IMR-90 (cell line): ENCODE data around the gene GLB1L. TPM values are rescaled to one million over a fixed set of nuclear protein-coding genes. Genes with fewer than 3 reads are reported as not detected.

ENCODE experiments used
- ATAC-seq: fragments of 200-7000 bp; cut with Tn5 transposase; 2 replicates; pipeline ENCODE4 v1.9.1; 2020; ENCODE audit warnings: low read depth, mild to moderate bottlenecking, moderate library complexity
- BruUV-seq: library from RNA; stranded (reverse); fragments of 400-500 nt; replicated peaks from 2 replicates; lab custom pipeline; 2021; lab: Mats Ljungman, UMichigan
- CTCF ChIA-PET: fragments of 300-600 bp; formaldehyde crosslinking; extraction: SDS; loops from one replicate; lab custom pipeline; 2021; ENCODE audit warnings: antibody characterized with exemption; lab: Yijun Ruan, JAX
- POLR2A ChIA-PET: fragments of 300-600 bp; sonication (Branson Sonifier 250); formaldehyde crosslinking; loops from one replicate; lab custom pipeline; 2022; ENCODE audit warnings: antibody characterized with exemption; ENCODE audit not compliant: unreplicated experiment; lab: Charles Lee
- DNase-seq: peaks from one replicate; pipeline ENCODE4 v3.0.0; 2013
- H2AFZ ChIP-seq: replicated peaks from 2 replicates; pipeline ENCODE3; 2013; ENCODE audit warnings: low read length, mild to moderate bottlenecking; ENCODE audit not compliant: poor library complexity
- H2AK5ac ChIP-seq: 2 replicates; pipeline ENCODE4 v1.6.1; 2013; ENCODE audit warnings: low read depth, low read length, inconsistent platforms
- H2AK9ac ChIP-seq: replicated peaks from 2 replicates; pipeline ENCODE3; 2013; ENCODE audit warnings: mild to moderate bottlenecking, low read depth, low read length, moderate library complexity; ENCODE audit not compliant: poor library complexity
- H2BK120ac ChIP-seq: 2 replicates; pipeline ENCODE4 v1.6.1; 2013; ENCODE audit warnings: low read depth, low read length, inconsistent platforms
- H2BK15ac ChIP-seq: 3 replicates; pipeline ENCODE4 v1.6.1; 2013; ENCODE audit warnings: low read depth, low read length, inconsistent platforms
- H2BK20ac ChIP-seq: 2 replicates; pipeline ENCODE4 v1.6.1; 2013; ENCODE audit warnings: low read depth, mild to moderate bottlenecking, inconsistent platforms, low read length, moderate library complexity
- H2BK5ac ChIP-seq: 2 replicates; pipeline ENCODE4 v1.6.1; 2013; ENCODE audit warnings: mild to moderate bottlenecking, low read depth, low read length, inconsistent platforms; ENCODE audit not compliant: poor library complexity, severe bottlenecking
- H3K14ac ChIP-seq: replicated peaks from 2 replicates; pipeline ENCODE4 v1.6.1; 2013; ENCODE audit warnings: low read depth, low read length, inconsistent platforms
- H3K18ac ChIP-seq: 2 replicates; pipeline ENCODE4 v1.6.1; 2013; ENCODE audit warnings: low read depth, low read length, control low read depth
- H3K23ac ChIP-seq: 2 replicates; pipeline ENCODE4 v1.6.1; 2013; ENCODE audit warnings: low read depth, low read length, inconsistent platforms
- H3K27ac ChIP-seq: 2 replicates; pipeline ENCODE4 v1.5.1; 2013; ENCODE audit warnings: mild to moderate bottlenecking, control low read depth, low read length; ENCODE audit not compliant: insufficient read depth
- H3K27me3 ChIP-seq: 2 replicates; pipeline ENCODE4 v1.6.1; 2013; ENCODE audit warnings: low read length; ENCODE audit not compliant: control insufficient read depth, insufficient read depth
- H3K36me3 ChIP-seq: 2 replicates; pipeline ENCODE4 v1.6.1; 2013; ENCODE audit warnings: low read length, mixed read lengths; ENCODE audit not compliant: control insufficient read depth, insufficient read depth
- H3K4ac ChIP-seq: 2 replicates; pipeline ENCODE4 v1.6.1; 2013; ENCODE audit warnings: low read depth, low read length, inconsistent platforms
- H3K4me1 ChIP-seq: 2 replicates; pipeline ENCODE4 v1.6.1; 2013; ENCODE audit warnings: low read length, mixed read lengths; ENCODE audit not compliant: control insufficient read depth, insufficient read depth
- H3K4me2 ChIP-seq: 2 replicates; pipeline ENCODE4 v1.6.1; 2013; ENCODE audit warnings: low read depth, mild to moderate bottlenecking, control low read depth, low read length, moderate library complexity
- H3K4me3 ChIP-seq: 2 replicates; pipeline ENCODE4 v1.5.1; 2013; ENCODE audit warnings: low read depth, mild to moderate bottlenecking, control low read depth, low read length, moderate library complexity; ENCODE audit not compliant: insufficient read depth
- H3K56ac ChIP-seq: 2 replicates; pipeline ENCODE4 v1.6.1; 2013; ENCODE audit warnings: low read length, inconsistent platforms; ENCODE audit not compliant: insufficient read depth; ENCODE audit errors: extremely low read depth
- H3K79me1 ChIP-seq, 2 experiments: 2 replicates each; pipeline ENCODE4 v1.6.1; 2013; ENCODE audit warnings: low read length in 2 of 2, inconsistent platforms in 1 of 2, low read depth in 1 of 2
- H3K9ac ChIP-seq: 2 replicates; pipeline ENCODE4 v1.6.1; 2013; ENCODE audit warnings: low read depth, low read length, control low read depth
- H3K9me1 ChIP-seq: 2 replicates; pipeline ENCODE4 v1.6.1; 2013; ENCODE audit warnings: low read length, inconsistent platforms; ENCODE audit not compliant: insufficient read depth
- H3K9me3 ChIP-seq: 2 replicates; pipeline ENCODE4 v1.6.1; 2013; ENCODE audit warnings: low read length; ENCODE audit not compliant: control insufficient read depth, insufficient read depth
- H4K20me1 ChIP-seq: 2 replicates; pipeline ENCODE4 v1.6.1; 2013; ENCODE audit warnings: low read length, inconsistent platforms; ENCODE audit not compliant: insufficient read depth
- H4K5ac ChIP-seq: 2 replicates; pipeline ENCODE4 v1.6.1; 2013; ENCODE audit warnings: mild to moderate bottlenecking, low read depth, low read length, control low read depth
- H4K8ac ChIP-seq, 2 experiments: 2 replicates each; pipeline ENCODE4 v1.6.1; 2013; ENCODE audit warnings: low read depth in 2 of 2, low read length in 2 of 2, control low read depth in 1 of 2, inconsistent platforms in 1 of 2
- H4K91ac ChIP-seq: 2 replicates; pipeline ENCODE4 v1.6.1; 2013; ENCODE audit warnings: low read depth, low read length, inconsistent platforms; ENCODE audit not compliant: insufficient read depth
- BHLHE40 ChIP-seq: fragments of 150-350 bp; IDR thresholded peaks from 2 replicates; pipeline ENCODE4 v1.6.1; 2016; ENCODE audit warnings: mild to moderate bottlenecking, low read depth, low read length
- CEBPB ChIP-seq: IDR thresholded peaks from 2 replicates; pipeline ENCODE4 v1.6.1; 2012; ENCODE audit warnings: low read depth, low read length, improper control_type of control experiment
- CHD1 ChIP-seq: IDR thresholded peaks from 2 replicates; pipeline ENCODE4 v1.6.1; 2012; ENCODE audit warnings: low read depth, low read length, improper control_type of control experiment
- CTCF ChIP-seq: conservative IDR thresholded peaks from 2 replicates; pipeline ENCODE4 v1.5.1; 2012; ENCODE audit warnings: mild to moderate bottlenecking, low read depth, low read length, improper control_type of control experiment
- MAFK ChIP-seq: IDR thresholded peaks from 2 replicates; pipeline ENCODE4 v1.6.1; 2012; ENCODE audit warnings: low read depth, low read length, improper control_type of control experiment
- MAZ ChIP-seq: IDR thresholded peaks from 2 replicates; pipeline ENCODE4 v1.6.1; 2012; ENCODE audit warnings: low read depth, mild to moderate bottlenecking, low read length, improper control_type of control experiment, moderate library complexity, borderline replicate concordance
- MXI1 ChIP-seq: IDR thresholded peaks from 2 replicates; pipeline ENCODE4 v1.6.1; 2012; ENCODE audit warnings: low read depth, mild to moderate bottlenecking, low read length, moderate library complexity, borderline replicate concordance
- NFE2L2 ChIP-seq: fragments of 150-350 bp; IDR thresholded peaks from 2 replicates; pipeline ENCODE4 v1.6.1; 2016; ENCODE audit warnings: low read depth, mild to moderate bottlenecking, low read length
- POLR2A ChIP-seq: IDR thresholded peaks from 2 replicates; pipeline ENCODE4 v1.6.1; 2012; ENCODE audit warnings: mild to moderate bottlenecking, low read depth, low read length
- RAD21 ChIP-seq: IDR thresholded peaks from 2 replicates; pipeline ENCODE4 v1.6.1; 2012; ENCODE audit warnings: low read length, improper control_type of control experiment
- RCOR1 ChIP-seq: IDR thresholded peaks from 2 replicates; pipeline ENCODE4 v1.6.1; 2012; ENCODE audit warnings: mild to moderate bottlenecking, low read length, improper control_type of control experiment; ENCODE audit not compliant: insufficient replicate concordance
- RFX5 ChIP-seq: IDR thresholded peaks from 2 replicates; pipeline ENCODE4 v1.8.0; 2012; ENCODE audit warnings: low read depth, mild to moderate bottlenecking, low read length, moderate library complexity
- USF2 ChIP-seq: fragments of 150-350 bp; IDR thresholded peaks from 2 replicates; pipeline ENCODE4 v1.6.1; 2017; ENCODE audit warnings: mild to moderate bottlenecking, antibody characterized with exemption, low read length, low read depth
- WGBS, 2 experiments: methylation state at CpG; one replicate each; pipeline versions ENCODE4 v1.1.5 to v1.1.7; 2013; ENCODE audit warnings: missing lambda C conversion rate in 2 of 2; ENCODE audit not compliant: insufficient read length in 1 of 2; ENCODE audit errors: extremely low coverage in 2 of 2; 5-methylcytosine and 5-hydroxymethylcytosine counted together
- dilution Hi-C: fragments of 300-500 bp; cut with HindIII; formaldehyde crosslinking; loops from one replicate; pipeline ENCODE4 v1.14.3; 2018; ENCODE audit warnings: low sequenced_read_pairs; ENCODE audit not compliant: unreplicated experiment
- in situ Hi-C: fragments of 300-500 bp; cut with MboI; formaldehyde crosslinking; loops from 3 replicates; pipeline ENCODE4 v1.14.3; 2019; ENCODE audit warnings: low sequenced_read_pairs, inconsistent platforms, mixed read lengths
- intact Hi-C: fragments of 100-400 bp; cut with micrococcal nuclease; formaldehyde crosslinking; loops from 2 replicates; pipeline ENCODE4 v1.10.0; 2022
- polyA plus RNA-seq, 3 experiments: library from polyadenylated mRNA; depleted of rRNA; stranded (reverse); fragments of >200 nt; gene quantifications; 2 replicates each; pipeline ENCODE4 v1.2.3, GENCODE V29; 2012; ENCODE audit warnings: low replicate concordance in 1 of 3
- total RNA-seq: library from RNA; depleted of rRNA; stranded (reverse); fragments of >200 nt; gene quantifications from 2 replicates; pipeline ENCODE4 v1.2.3, GENCODE V29; 2012
- TF ChIP-seq, protein P1 (sequence below): fragments of 150-350 bp; IDR thresholded peaks from 2 replicates; pipeline ENCODE4 v1.6.1; 2016; ENCODE audit warnings: low read depth, mild to moderate bottlenecking, low read length, moderate library complexity, borderline replicate concordance

The GLB1L gene
- total and polyA plus RNA-seq, 2 of the 4 experiments (the other 2 are of a cell fraction) = 4.1 to 6.2 TPM

- Histone ChIP-seq H3K9me1 (peaks cover 6% of the 10 kb centered on the region), H3K23ac (peak overlapping the region; percentile 98), H4K20me1 (peaks cover 11% of the 10 kb centered on the region), H3K4me2 (peak overlapping the region; percentile 93), H3K56ac (peak overlapping the region; percentile 82; the same call in 1 of the 2 replicates), H4K8ac (peak overlapping the region; percentile 15 to 87; a peak in 3 of 4 replicates), H3K4ac (peak overlapping the region; percentile 98), H3K14ac (peak overlapping the region; percentile 88), H2BK5ac (peak overlapping the region; percentile 91), H3K9me3 (no peaks in the 10 kb centered on the region), H2AK9ac (peak overlapping the region; percentile 97), H2AFZ (peak overlapping the region; percentile 91), H3K4me3 (peak overlapping the region; percentile 54), H2BK20ac (peak overlapping the region; percentile 53; the same call in 1 of the 2 replicates), H2BK15ac (peak overlapping the region; percentile 41; the same call in 1 of the 3 replicates), H2AK5ac (peak overlapping the region; percentile 90), H3K79me1 (peaks cover 8 to 28% of the 10 kb centered on the region in 2 experiments; a peak in 3 of 4 replicates), H3K27ac (peak overlapping the region; percentile 92), H4K91ac (peak overlapping the region; percentile 97), H2BK120ac (peak overlapping the region; percentile 90), H3K27me3 (no peaks in the 10 kb centered on the region), H3K4me1 (peaks cover 5% of the 10 kb centered on the region; the same call in 1 of the 2 replicates), H3K36me3 (peaks cover 50% of the 10 kb centered on the region), H3K9ac (peak overlapping the region; percentile 77), H4K5ac (peak overlapping the region; percentile 78), H3K18ac (peak overlapping the region; percentile 81)
- in situ Hi-C loops = no loop called here
- ChIA-PET CTCF (interaction anchor here (0.6 to 1.6 kb wide), 7 partner anchors 10 to 171 kb away, joined by 3 to 8 read pairs (median 4); partner anchors contain the start of genes DNAJB2 and ZFAND2B), POLR2A (interaction anchor here (0.6 kb wide), 2 partner anchors 125 to 168 kb away, joined by 4 read pairs; no protein-coding TSS in a partner anchor)
- dilution Hi-C loops = no loop called here
- no TSS peak for BruUV-seq
- intact Hi-C loops = loop anchor here (1.0 to 2.0 kb wide), 2 partner anchors 58 to 61 kb away; partner anchors contain the start of genes DNAJB2 and NHEJ1
- ATAC-seq (peak; percentile 77), DNase-seq (peak; percentile 68)
- 3% methylated on average over 32 of the region's 37 CpGs; no CpG with 5 or more reads in 1 of the 2 experiments for WGBS, 2 experiments
- TF ChIP-seq CHD1 = no peak
- TF ChIP-seq CTCF = no peak
- no peak for TF ChIP-seq MAFK
- no peak for TF ChIP-seq NFE2L2
- TF ChIP-seq MAZ = no peak
- TF ChIP-seq RCOR1 = peak; percentile 77
- TF ChIP-seq, protein P1, sequence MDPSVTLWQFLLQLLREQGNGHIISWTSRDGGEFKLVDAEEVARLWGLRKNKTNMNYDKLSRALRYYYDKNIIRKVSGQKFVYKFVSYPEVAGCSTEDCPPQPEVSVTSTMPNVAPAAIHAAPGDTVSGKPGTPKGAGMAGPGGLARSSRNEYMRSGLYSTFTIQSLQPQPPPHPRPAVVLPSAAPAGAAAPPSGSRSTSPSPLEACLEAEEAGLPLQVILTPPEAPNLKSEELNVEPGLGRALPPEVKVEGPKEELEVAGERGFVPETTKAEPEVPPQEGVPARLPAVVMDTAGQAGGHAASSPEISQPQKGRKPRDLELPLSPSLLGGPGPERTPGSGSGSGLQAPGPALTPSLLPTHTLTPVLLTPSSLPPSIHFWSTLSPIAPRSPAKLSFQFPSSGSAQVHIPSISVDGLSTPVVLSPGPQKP = no peak
- no peak; the same call in 1 of the 2 replicates for TF ChIP-seq POLR2A
- TF ChIP-seq MXI1 = 0 out of 2 replicates have a peak, but pooled peaks have one; percentile 23
- TF ChIP-seq USF2 = no peak
- TF ChIP-seq CEBPB = no peak
- TF ChIP-seq RFX5 = no peak
- no peak for TF ChIP-seq BHLHE40
- TF ChIP-seq RAD21 = no peak
These were observed 27.0 kb downstream of the GLB1L start for GRCh38 chr2:219218217-219218731.
